NCI-H1930 (cell line): ENCODE results near the gene VAV1.
"Not testable (repeated sequence)": the region's sequence is repeated elsewhere in the genome, so short reads cannot be mapped to it uniquely, and the experiment has no call there.

Experiments used
- DNase-seq, 2 experiments: peaks; one replicate each; lab custom pipeline; 2025; lab: John Stamatoyannopoulos, UW

VAV1 gene

DNA sequence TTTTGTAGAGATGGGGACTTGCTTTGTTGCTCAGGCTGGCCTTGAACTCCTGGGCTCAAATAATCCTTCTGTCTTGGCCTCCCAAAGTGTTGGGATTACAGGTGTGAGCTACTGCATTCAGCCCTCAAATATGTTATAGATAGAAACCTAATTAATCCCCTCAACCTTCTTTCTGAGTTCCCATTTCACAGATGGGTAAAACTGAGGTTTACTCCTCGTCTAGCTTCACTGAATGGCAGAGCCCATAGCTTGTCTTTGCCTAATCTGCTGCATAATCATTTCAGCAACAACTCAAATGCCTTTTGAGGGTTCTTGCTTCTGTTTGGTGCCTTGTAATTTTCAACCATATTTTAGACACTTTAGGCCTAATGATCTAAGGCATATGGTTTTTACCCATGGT is 78.9 kb downstream of the VAV1 start:
- DNase-seq: no peak

- DNase-seq: no peak
Observed at GRCh38 chr19:6852001-6852400, 79.5 kb downstream of the VAV1 start.

- no peak for DNase-seq
Observed at GRCh38 chr19:6853868-6854267, 81.4 kb downstream of the VAV1 start.

DNA sequence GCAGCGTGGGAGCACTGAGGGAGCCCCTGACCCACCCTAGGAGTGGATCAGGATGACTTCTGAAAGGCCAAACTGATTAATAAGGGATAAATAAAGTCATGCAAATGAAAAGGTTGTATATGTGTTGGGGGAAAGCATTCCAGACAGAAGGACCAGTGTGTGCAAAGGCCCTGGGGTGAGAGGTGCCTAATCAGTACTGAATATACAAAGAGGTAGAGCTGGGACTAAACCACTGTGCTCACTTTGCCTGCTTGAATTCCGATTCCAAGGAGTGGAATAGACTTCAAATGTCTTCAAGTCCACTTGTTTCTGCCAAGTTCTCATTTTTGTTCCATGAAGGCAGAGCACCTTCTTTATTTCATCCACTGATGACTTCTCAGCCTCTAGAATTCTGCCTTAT is 82.2 kb downstream of the VAV1 start:
- no peak for DNase-seq

- DNase-seq: no peak
Observed at GRCh38 chr19:6856749-6857372, 84.4 kb downstream of the VAV1 start.

- DNase-seq: no peak
Observed at GRCh38 chr19:6861683-6862286, 89.3 kb downstream of the VAV1 start.

- DNase-seq: peak in 1 of 2 experiments; percentile 59
Observed at GRCh38 chr19:6862673-6863078, 90.2 kb downstream of the VAV1 start.

DNA sequence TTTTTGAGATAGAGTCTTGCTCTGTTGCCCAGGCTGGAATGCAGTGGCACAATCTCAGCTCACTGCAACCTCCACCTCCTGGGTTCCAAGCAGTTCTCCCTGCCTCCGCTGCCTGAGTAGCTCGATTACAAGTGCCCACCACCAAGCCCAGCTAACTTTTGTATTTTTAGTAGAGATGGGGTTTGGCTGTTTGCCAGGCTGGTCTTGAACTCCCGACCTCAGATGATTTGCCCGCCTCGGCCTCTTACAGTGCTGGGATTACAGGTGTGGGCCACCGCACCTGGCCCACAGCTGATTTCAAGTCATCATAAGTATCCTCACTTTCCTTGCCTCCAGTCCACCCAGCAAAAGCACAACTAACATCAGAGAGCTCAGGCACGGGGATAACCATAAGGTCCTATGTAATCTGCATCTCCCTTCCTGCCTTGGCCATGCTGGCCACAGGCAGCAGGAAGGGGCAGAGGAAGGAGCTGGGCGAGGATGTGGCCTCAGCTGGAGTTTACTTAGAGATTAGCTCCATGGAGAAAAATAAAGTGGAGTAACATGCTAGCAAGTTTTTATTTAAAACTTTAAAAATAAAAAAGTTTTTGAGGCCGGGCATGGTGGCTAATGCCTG is 91.9 kb downstream of the VAV1 start:
- DNase-seq: no peak

GRCh38 chr19:6865849-6866248 is 93.3 kb downstream of the VAV1 start:
- DNase-seq: no peak

DNA sequence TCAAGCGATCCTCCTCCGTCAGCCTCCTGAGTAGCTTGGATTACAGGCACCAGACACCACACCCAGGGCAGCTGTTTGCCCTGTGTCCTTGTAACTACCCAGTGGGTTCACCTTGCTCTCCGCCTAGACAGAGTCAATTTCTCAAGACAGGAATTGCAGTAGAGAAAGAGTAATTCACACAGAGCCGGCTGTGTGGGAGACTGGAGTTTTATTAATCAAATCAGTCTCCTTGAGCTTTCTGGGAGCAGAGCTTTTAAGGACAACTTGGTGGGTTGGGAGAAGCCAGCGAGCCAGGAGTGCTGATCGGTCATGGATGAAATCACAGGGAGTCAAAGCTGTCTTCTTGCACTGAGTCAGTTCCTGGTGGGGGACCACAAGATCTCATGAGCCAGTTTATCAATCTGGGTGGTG is 94.2 kb downstream of the VAV1 start:
- no peak for DNase-seq

DNA sequence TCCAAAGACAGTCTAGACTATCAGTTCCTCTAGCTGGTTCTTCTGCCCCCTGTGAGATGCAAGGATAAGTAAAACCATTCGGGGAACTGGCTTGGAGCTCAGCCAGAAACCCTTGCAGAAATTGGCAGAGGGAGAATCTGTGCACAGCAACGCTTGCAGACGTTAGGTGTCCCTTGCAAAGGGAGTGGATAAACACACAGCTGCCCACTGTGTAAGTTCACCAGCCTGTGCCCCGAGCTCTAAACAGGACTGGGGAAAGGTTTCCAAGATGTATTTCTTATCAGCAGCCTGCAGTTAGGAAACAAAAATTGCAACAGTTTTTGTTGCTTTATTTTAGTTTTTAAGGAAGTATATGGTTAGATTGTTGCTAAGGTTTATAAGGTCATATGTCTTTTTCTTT is 95.8 kb downstream of the VAV1 start:
- no peak for DNase-seq

DNA sequence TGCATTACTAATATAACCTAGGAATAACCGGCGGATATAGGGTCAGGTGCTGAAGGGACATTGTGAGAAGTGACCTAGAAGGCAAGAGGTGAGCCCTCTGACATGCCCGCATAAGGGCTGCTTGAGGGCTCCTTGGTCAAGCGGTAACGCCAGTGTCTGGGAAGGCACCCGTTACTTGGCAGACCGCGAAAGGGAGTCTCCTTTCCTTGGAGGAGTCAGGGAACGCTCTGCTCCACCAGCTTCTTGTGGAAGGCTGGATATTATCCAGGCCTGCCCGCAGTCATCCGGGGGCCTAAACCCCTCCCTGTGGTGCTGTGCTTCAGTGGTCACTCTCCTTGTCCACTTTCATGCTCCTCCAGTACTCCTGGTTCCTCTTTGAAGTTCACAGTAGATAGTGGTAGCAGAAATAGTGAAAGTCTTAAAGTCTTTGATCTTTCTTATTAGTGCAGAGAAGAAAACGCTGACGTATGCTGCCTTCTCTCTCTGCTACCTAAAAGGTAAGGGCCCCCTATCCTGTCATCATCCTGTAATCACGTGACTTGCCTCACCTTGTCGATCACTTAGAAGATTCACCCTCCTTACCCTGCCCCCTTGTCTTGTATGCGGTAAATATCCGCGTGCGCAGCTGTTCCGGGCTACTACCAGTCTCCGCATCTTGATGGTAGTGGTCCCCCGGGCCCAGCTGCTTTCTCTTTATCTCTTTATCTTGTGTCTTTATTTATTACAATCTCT is 96.8 kb downstream of the VAV1 start:
- DNase-seq: not testable (repeated sequence)

GRCh38 chr19:6873708-6874431 is 101.4 kb downstream of the VAV1 start:
- no peak for DNase-seq

- no peak for DNase-seq
Observed at GRCh38 chr19:6875218-6875617, 102.7 kb downstream of the VAV1 start.

- no peak for DNase-seq
Observed at GRCh38 chr19:6876748-6877147, 104.2 kb downstream of the VAV1 start.

DNA sequence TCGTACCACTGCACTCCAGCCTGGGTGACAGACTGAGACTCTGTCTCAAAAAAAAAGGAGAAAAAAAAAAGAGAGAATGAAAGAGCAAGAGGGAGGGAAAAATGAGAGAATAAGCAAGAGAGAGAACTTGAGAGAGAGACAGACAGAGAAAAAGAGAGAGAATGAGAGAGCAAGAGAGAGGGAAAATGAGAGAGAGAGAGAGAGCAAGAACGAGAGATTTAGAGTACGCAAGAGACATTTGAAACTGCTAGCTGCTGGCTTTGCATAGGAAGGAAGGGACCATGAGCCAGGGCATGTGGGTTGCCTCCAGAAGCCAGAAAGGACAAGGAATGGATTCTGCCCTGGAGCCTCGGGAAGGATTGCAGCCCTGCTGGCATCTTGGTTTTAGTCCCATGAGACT is 105.3 kb downstream of the VAV1 start:
- DNase-seq: no peak

- DNase-seq: no peak
Observed at GRCh38 chr19:6886277-6886897, 113.9 kb downstream of the VAV1 start.

- no peak for DNase-seq
Observed at GRCh38 chr19:6887316-6887715, 114.8 kb downstream of the VAV1 start, which contains the start of gene ADGRE1. Gene ADGRE1 (plus strand): TSS chr19:6887579. CDS start chr19:6887609, 30 bp downstream.

- DNase-seq: no peak
Observed at GRCh38 chr19:6888967-6889366, 116.5 kb downstream of the VAV1 start.

DNA sequence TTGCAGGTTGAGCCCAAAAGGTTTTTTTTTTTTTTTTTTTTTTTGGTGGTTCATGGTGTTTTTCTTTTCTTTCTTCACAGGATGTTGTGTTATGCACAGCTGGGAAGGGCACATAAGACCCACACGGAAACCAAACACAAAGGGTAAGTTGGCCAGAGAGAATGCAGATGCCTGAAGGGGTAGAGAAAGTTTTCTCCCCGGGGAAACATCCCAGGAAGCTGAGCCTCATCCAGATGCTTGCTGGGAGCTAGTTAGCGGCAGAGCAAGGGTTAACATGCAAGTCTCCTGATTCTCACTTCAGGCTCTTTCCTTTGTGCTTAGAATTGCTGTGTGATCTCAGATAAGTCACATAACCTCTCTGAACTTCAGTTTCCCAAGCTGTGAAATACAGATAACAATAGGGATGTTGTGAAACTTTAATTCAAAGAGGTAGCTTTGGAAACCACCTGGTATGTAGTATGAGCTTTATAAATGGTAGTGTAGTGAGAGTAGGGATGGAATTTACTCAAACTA is 117.9 kb downstream of the VAV1 start:
- DNase-seq: no peak

GRCh38 chr19:6890938-6891337 is 118.4 kb downstream of the VAV1 start:
- DNase-seq: no peak
